Lower leg skin (tissue), 4 donors: ENCODE results near the gene HHEX. TPM values are rescaled to one million over a fixed set of nuclear protein-coding genes. Genes with fewer than 3 reads are reported as not detected.

ENCODE experiments used
- DNase-seq, 2 donors: peaks; one replicate each; pipeline ENCODE4 v3.0.0-alpha.2; 2019; ENCODE audit warnings: low spot score in 2 of 2
- H3K4me3 ChIP-seq: fragments of 200-600 bp; sonication (generic); 2 replicates; pipeline ENCODE4 v1.5.1; 2017; ENCODE audit warnings: mild to moderate bottlenecking, low read depth; ENCODE audit not compliant: poor library complexity, severe bottlenecking
- POLR2A ChIP-seq, 2 donors: fragments of 450-650 bp; IDR thresholded peaks; one replicate each; pipeline ENCODE4 v1.6.1; 2016 to 2017; ENCODE audit warnings: antibody characterized with exemption in 2 of 2, mild to moderate bottlenecking in 1 of 2, moderate library complexity in 1 of 2
- WGBS, 2 donors: methylation state at CpG; one replicate each; pipeline ENCODE4 v1.1.5; 2018; 5-methylcytosine and 5-hydroxymethylcytosine counted together
- intact Hi-C: fragments of 100-400 bp; cut with DNase I; formaldehyde crosslinking; loops from one replicate; pipeline ENCODE4 v1.15.0; 2023; ENCODE audit warnings: low total_unique reads
- total RNA-seq, 4 donors: library from RNA; depleted of rRNA; stranded (reverse); fragments of >200 nt; gene quantifications; one replicate each; pipeline ENCODE4 v1.1.0, GENCODE V29; 2016
- TF ChIP-seq, protein P1 (sequence below), 3 donors: fragments of 450-650 bp; IDR thresholded peaks; one replicate each; pipeline ENCODE4 v1.5.1; 2016; ENCODE audit warnings: antibody characterized with exemption in 3 of 3, mild to moderate bottlenecking in 3 of 3, moderate library complexity in 2 of 3

The HHEX gene
- total RNA-seq, 4 donors from 2014 or later: 1.0 to 3.8 (median 2.7) TPM

DNA sequence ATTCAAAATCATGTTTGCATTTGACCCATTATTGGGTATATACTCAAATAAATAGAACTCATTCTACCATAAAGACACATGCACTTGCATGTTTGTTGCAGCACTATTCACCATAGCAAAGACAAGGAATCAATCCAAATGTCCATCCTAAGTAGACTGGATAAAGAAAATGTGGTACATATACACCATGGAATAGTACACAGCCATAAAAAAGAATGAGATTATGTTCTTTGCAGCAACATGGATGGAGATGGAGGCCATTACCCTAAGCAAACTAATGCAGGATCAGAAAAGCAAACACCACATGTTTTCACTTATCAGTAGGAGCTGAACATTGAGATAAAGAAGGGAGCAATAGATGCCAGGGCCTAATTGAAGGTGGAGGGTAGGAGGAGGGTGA lies 12.0 kb upstream of the HHEX start:
- H3K4me3 ChIP-seq: no peak overlapping the region
- no peak for DNase-seq
- intact Hi-C loops: no loop called here
- TF ChIP-seq, protein P1, sequence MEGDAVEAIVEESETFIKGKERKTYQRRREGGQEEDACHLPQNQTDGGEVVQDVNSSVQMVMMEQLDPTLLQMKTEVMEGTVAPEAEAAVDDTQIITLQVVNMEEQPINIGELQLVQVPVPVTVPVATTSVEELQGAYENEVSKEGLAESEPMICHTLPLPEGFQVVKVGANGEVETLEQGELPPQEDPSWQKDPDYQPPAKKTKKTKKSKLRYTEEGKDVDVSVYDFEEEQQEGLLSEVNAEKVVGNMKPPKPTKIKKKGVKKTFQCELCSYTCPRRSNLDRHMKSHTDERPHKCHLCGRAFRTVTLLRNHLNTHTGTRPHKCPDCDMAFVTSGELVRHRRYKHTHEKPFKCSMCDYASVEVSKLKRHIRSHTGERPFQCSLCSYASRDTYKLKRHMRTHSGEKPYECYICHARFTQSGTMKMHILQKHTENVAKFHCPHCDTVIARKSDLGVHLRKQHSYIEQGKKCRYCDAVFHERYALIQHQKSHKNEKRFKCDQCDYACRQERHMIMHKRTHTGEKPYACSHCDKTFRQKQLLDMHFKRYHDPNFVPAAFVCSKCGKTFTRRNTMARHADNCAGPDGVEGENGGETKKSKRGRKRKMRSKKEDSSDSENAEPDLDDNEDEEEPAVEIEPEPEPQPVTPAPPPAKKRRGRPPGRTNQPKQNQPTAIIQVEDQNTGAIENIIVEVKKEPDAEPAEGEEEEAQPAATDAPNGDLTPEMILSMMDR (IDR thresholded peaks at IDR 0.05): no peak
- no peak for TF ChIP-seq POLR2A (IDR thresholded peaks at IDR 0.05)

DNA sequence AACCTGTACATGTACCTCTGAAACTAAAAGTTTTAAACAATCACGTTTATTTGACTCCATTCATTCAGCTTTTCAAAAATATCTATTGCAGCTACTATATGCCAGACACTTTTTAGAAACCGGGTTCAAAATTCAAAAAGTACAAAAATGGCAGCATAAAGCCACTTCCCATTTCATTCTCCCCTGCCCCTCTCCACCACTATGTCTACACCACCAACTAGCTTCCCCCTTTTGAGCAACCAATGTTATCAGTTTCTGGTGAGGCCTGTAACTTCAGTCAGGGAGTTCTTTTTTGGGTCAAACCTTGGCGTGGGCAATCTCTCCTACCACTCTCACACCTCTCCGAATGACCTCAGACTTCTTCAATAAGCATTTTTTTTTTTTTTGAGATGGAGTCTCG lies 11.5 kb upstream of the HHEX start:
- H3K4me3 ChIP-seq: no peak overlapping the region
- 93 to 95% methylated on average over 5 of the region's 5 CpGs for WGBS, 2 donors
- TF ChIP-seq, protein P1 (IDR thresholded peaks at IDR 0.05): no peak
- no peak for TF ChIP-seq POLR2A (IDR thresholded peaks at IDR 0.05)
- intact Hi-C loops: no loop called here
- no peak for DNase-seq

DNA sequence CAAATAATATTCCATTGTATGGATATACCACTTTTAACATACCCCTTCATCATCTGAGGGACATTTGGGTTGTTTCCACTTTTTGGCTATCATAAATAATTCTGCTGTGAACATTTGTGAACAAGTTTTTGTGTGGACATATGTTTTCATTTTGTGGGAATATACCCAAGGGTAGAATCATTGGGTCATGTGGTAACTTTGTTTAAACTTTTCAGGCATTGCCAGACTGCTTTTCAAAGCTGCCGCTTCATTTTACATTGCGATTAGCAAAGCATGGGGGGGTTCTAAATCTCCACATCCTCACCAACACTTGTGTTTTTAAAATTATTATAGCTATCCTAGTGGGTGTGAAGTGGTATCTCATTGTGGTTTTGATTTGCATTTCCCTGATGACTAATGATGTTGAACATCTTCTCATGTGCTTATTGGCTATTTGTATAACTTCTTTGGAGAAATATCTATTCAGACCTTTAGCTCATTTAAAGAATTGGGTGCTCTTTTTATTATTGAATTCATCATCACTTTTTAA lies 8.4 kb upstream of the HHEX start:
- 74 to 85% methylated on average over 2 of the region's 2 CpGs for WGBS, 2 donors
- no peak for DNase-seq
- TF ChIP-seq, protein P1 (IDR thresholded peaks at IDR 0.05): no peak
- no peak for TF ChIP-seq POLR2A (IDR thresholded peaks at IDR 0.05)
- intact Hi-C loops: no loop called here
- H3K4me3 ChIP-seq: no peak overlapping the region

DNA sequence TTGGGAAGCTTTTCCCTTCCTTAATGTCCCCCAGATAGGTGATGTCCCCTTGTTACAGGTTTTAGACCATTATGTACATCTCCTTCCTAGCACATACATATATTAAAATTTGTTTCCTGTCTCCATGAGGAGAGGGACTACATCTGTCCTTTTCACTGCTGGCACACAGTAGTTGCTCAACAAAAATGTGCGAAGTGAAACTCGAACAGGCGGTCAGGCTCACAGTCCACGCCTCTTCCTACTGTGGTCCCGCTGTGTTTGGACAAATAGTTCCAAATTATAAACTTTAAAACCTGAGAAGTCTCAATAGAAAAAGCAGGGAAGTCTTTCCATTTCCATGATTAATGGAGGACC lies 1.2 kb upstream of the HHEX start:
- TF ChIP-seq, protein P1 (IDR thresholded peaks at IDR 0.05): no peak
- intact Hi-C loops: no loop called here
- no peak for DNase-seq
- WGBS, 2 donors: 49 to 68% methylated on average over 5 of the region's 5 CpGs
- H3K4me3 ChIP-seq: no peak overlapping the region

DNA sequence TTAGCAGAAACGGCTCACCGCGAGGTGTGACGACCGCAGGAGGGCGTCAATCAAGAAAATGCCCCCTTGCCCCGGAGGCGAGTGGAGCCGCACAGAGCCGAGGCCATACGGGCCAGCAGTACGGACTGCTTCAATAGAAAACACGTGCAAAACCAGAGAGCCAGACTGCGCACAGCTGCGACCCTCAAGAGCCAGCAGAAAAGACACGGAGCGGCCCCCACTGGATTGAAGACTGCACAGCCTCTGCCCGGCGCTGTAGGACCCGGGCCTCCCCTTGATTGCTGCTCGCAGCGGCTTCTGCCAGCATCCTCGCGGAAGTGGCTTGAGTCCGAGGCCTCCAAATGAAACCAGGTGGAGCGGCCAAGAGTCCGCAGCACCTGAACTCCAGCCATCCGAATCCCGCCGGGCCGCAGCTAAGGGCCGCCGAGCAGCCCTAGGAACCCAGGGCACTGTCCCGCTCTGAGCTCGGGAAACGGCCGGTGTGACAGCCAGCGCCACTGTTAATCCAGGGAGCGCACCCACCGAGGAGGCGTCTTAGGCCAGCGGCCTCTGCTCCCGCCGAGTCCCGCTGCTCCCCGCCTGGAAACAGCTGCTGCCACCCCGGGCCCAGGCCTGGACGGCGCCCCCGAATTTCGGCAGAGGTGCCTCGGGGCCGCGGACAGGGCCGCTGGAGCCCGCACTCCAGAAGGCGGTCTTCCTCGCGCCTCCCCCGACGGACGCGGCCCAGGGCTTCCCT lies 660 bp upstream of the HHEX start:
- peak overlapping the region; percentile 24 for H3K4me3 ChIP-seq
- intact Hi-C loops: no loop called here
- no peak for TF ChIP-seq POLR2A (IDR thresholded peaks at IDR 0.05)
- 4 to 5% methylated on average over 36 to 42 of the region's 63 CpGs for WGBS, 2 donors
- DNase-seq: no peak

DNA sequence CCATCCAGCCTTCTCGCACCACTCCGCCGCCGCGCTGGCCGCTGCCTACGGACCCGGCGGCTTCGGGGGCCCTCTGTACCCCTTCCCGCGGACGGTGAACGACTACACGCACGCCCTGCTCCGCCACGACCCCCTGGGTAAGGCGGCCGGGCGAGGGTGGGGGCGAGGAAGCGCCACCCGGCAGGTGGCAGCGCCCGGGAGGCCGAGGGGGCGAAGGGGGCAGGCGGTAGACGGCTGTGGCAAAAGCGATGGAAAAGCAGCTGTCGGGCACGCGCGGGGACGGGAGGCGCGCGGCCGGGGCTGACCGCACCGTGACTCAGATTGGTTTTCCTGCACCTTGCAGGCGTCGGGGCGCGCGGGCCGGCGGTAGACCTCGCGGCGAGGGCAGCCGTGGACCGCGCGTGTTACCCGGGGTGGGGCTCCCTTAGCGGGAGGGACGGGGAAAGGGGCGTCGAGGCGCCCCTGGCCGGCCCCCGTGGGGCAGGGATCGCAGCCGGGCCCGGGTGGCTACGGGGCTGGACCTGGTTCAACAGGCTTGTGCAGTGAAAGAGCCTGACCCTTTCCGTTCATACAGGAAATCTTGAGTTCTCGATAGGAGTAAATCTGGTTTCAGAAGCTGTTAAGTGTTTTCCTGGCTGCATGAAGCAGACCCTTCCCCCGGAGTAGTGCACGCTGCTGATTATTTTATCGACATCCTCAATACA lies 608 bp downstream of the HHEX start:
- intact Hi-C loops: no loop called here
- peak overlapping the region; percentile 52 for H3K4me3 ChIP-seq
- WGBS, 2 donors: 5 to 6% methylated on average over 25 to 26 of the region's 73 CpGs
- DNase-seq: peak in 1 of 2 donors; percentile 92
- TF ChIP-seq, protein P1 (IDR thresholded peaks at IDR 0.05): no peak
- no peak for TF ChIP-seq POLR2A (IDR thresholded peaks at IDR 0.05)
